WTC11 (cell line): Measurements from ENCODE around the gene PROSER3. TPM values are rescaled to one million over a fixed set of nuclear protein-coding genes. Genes with fewer than 3 reads are reported as not detected.
A peak's percentile ranks its signal among the peaks of the same experiment; 100 is the strongest.

Experiments
- ATAC-seq: fragments of 200-7000 bp; cut with Tn5 transposase; 2 replicates; pipeline ENCODE4 v1.10.0; 2021; ENCODE audit warnings: mild to moderate bottlenecking, moderate library complexity
- CTCF ChIA-PET: fragments of 300-600 bp; sonication (Branson Sonifier 250); formaldehyde crosslinking; loops from one replicate; lab custom pipeline; 2021; ENCODE audit warnings: antibody characterized with exemption; lab: Charles Lee
- POLR2A ChIA-PET: fragments of 350-600 bp; sonication (Branson Sonifier 250); formaldehyde crosslinking; loops from one replicate; lab custom pipeline; 2021; ENCODE audit warnings: antibody characterized with exemption; lab: Charles Lee
- DNase-seq: peaks from one replicate; pipeline ENCODE4 v3.0.0; 2021; ENCODE audit warnings: low spot score
- H3K27ac Mint-ChIP-seq: 2 replicates; pipeline ENCODE4 v1.8.0; 2021; ENCODE audit warnings: mixed read lengths
- H3K27me3 Mint-ChIP-seq: 2 replicates; pipeline ENCODE4 v1.8.0; 2021; ENCODE audit warnings: low read depth, mild to moderate bottlenecking, moderate library complexity, mixed read lengths
- H3K36me3 Mint-ChIP-seq: 2 replicates; pipeline ENCODE4 v1.8.0; 2021; ENCODE audit warnings: mixed read lengths
- H3K4me1 Mint-ChIP-seq: 2 replicates; pipeline ENCODE4 v1.8.0; 2022; ENCODE audit warnings: mixed read lengths
- H3K4me3 Mint-ChIP-seq: 2 replicates; pipeline ENCODE4 v1.8.0; 2021; ENCODE audit warnings: mild to moderate bottlenecking, moderate library complexity, mixed read lengths
- H3K9me3 Mint-ChIP-seq: 2 replicates; pipeline ENCODE4 v1.8.0; 2021; ENCODE audit warnings: mixed read lengths
- CBFB ChIP-seq: sonication (generic); formaldehyde crosslinking; IDR thresholded peaks from 2 replicates; pipeline ENCODE4 v1.8.1; 2022; ENCODE audit warnings: mild to moderate bottlenecking, low read depth, missing genetic modification reagents
- FOXK1 ChIP-seq: sonication (generic); formaldehyde crosslinking; IDR thresholded peaks from 2 replicates; pipeline ENCODE4 v1.8.0; 2022; ENCODE audit warnings: mild to moderate bottlenecking, moderate library complexity, missing genetic modification reagents
- GABPB1 ChIP-seq: sonication (generic); formaldehyde crosslinking; IDR thresholded peaks from 2 replicates; pipeline ENCODE4 v1.8.1; 2023; ENCODE audit warnings: mild to moderate bottlenecking, missing genetic modification reagents
- GRHL2 ChIP-seq: fragments of 250-450 bp; sonication (Bioruptor Pico); IDR thresholded peaks from 2 replicates; pipeline ENCODE4 v1.8.0; 2022; ENCODE audit warnings: mild to moderate bottlenecking, moderate library complexity; ENCODE audit not compliant: insufficient replicate concordance, severe bottlenecking
- GTF2I ChIP-seq: fragments of 250-450 bp; sonication (Bioruptor Pico); conservative IDR thresholded peaks from 2 replicates; pipeline ENCODE4 v1.4.0; 2021; ENCODE audit warnings: mild to moderate bottlenecking
- HMGA2 ChIP-seq: fragments of 250-450 bp; sonication (Bioruptor Pico); IDR thresholded peaks from 2 replicates; pipeline ENCODE4 v1.4.0; 2021; ENCODE audit warnings: mild to moderate bottlenecking, moderate library complexity
- KAT7 ChIP-seq: sonication (generic); formaldehyde crosslinking; IDR thresholded peaks from 2 replicates; pipeline ENCODE4 v1.8.1; 2023; ENCODE audit warnings: missing genetic modification reagents, mild to moderate bottlenecking, borderline replicate concordance
- MXD4 ChIP-seq: fragments of 250-450 bp; sonication (Bioruptor Pico); IDR thresholded peaks from 2 replicates; pipeline ENCODE4 v1.8.0; 2021; ENCODE audit warnings: mild to moderate bottlenecking, moderate library complexity, borderline replicate concordance
- MYBL2 ChIP-seq: sonication (generic); formaldehyde crosslinking; IDR thresholded peaks from 2 replicates; pipeline ENCODE4 v1.8.1; 2023; ENCODE audit warnings: mild to moderate bottlenecking, moderate library complexity, missing genetic modification reagents
- NR3C1 ChIP-seq: sonication (generic); formaldehyde crosslinking; conservative IDR thresholded peaks from 2 replicates; pipeline ENCODE4 v1.8.1; 2023; ENCODE audit warnings: low read depth, mild to moderate bottlenecking, missing genetic modification reagents
- PRRX2 ChIP-seq: fragments of 250-450 bp; sonication (Bioruptor Pico); IDR thresholded peaks from 2 replicates; pipeline ENCODE4 v1.8.0; 2021; ENCODE audit warnings: mild to moderate bottlenecking
- SP1 ChIP-seq: sonication (generic); formaldehyde crosslinking; conservative IDR thresholded peaks from 2 replicates; pipeline ENCODE4 v1.8.1; 2022; ENCODE audit warnings: missing genetic modification reagents
- ZNF219 ChIP-seq: sonication (generic); formaldehyde crosslinking; IDR thresholded peaks from 2 replicates; pipeline ENCODE4 v1.8.0; 2023; ENCODE audit warnings: missing genetic modification reagents, mild to moderate bottlenecking, borderline replicate concordance
- ZNF317 ChIP-seq: sonication (generic); formaldehyde crosslinking; IDR thresholded peaks from 2 replicates; pipeline ENCODE4 v1.8.1; 2023; ENCODE audit warnings: low read depth, mild to moderate bottlenecking, moderate library complexity, missing genetic modification reagents, borderline replicate concordance
- ZNF423 ChIP-seq: fragments of 250-450 bp; sonication (Bioruptor Pico); IDR thresholded peaks from 2 replicates; pipeline ENCODE4 v2.1.2; 2022; ENCODE audit warnings: mild to moderate bottlenecking, moderate library complexity
- total RNA-seq: library from RNA; stranded (reverse); gene quantifications from 3 replicates; pipeline ENCODE4 v1.2.3, GENCODE V29; 2021
- TF ChIP-seq, protein P1 (sequence below): sonication (generic); formaldehyde crosslinking; conservative IDR thresholded peaks from 2 replicates; pipeline ENCODE4 v1.8.1; 2023; ENCODE audit warnings: mild to moderate bottlenecking, low read depth, missing genetic modification reagents, moderate library complexity
- TF ChIP-seq, protein P2 (sequence below): sonication (generic); formaldehyde crosslinking; IDR thresholded peaks from 2 replicates; pipeline ENCODE4 v1.8.1; 2022; ENCODE audit warnings: low read depth, mild to moderate bottlenecking, moderate library complexity, missing genetic modification reagents, borderline replicate concordance
- TF ChIP-seq, protein P3 (sequence below): sonication (generic); formaldehyde crosslinking; IDR thresholded peaks from 2 replicates; pipeline ENCODE4 v1.8.0; 2023; ENCODE audit warnings: missing genetic modification reagents, mild to moderate bottlenecking, borderline replicate concordance

Gene PROSER3
- total RNA-seq, 1 experiment from 2014 or later = 32.9 TPM

DNA sequence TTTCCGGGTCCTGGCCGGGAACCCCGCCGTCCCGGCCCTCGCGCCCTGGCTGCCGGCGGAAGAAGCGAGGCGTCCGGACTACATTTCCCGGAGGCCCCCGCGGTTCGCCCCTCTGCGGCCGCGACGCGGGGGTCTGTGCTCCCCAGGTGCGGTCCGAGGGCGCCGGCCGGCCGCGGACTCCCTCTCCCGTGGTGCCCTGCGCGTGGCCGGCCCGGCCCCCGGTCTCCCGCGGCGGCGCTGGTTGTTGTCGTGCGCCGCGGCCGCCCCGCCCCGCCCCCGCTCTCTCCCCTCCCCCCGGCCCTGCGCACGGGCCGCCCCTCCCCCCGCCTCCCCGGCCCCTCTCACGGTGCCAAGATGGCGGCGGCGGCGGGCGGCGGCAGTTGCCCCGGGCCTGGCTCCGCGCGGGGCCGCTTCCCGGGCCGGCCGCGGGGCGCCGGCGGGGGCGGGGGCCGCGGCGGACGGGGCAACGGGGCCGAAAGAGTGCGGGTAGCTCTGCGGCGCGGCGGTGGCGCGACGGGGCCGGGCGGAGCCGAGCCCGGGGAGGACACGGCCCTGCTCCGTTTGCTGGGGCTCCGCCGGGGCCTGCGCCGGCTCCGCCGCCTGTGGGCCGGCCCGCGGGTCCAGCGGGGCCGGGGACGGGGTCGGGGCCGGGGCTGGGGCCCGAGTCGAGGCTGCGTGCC is 40.2 kb upstream of the PROSER3 start, which contains the start of gene KMT2B:
TSS of gene KMT2B (plus strand) at position 339 of the 680 bp plus-strand sequence. CDS start at position 355, 16 bp downstream.
- H3K27me3 Mint-ChIP-seq = no peaks in the 10 kb centered on the region
- peak within 1 kb of the TSS; percentile 83 for H3K4me3 Mint-ChIP-seq
- H3K36me3 Mint-ChIP-seq = peaks cover 9% of the 10 kb centered on the region
- TF ChIP-seq GABPB1 = no peak; the same call in 1 of the 2 replicates
- TF ChIP-seq, protein P1, sequence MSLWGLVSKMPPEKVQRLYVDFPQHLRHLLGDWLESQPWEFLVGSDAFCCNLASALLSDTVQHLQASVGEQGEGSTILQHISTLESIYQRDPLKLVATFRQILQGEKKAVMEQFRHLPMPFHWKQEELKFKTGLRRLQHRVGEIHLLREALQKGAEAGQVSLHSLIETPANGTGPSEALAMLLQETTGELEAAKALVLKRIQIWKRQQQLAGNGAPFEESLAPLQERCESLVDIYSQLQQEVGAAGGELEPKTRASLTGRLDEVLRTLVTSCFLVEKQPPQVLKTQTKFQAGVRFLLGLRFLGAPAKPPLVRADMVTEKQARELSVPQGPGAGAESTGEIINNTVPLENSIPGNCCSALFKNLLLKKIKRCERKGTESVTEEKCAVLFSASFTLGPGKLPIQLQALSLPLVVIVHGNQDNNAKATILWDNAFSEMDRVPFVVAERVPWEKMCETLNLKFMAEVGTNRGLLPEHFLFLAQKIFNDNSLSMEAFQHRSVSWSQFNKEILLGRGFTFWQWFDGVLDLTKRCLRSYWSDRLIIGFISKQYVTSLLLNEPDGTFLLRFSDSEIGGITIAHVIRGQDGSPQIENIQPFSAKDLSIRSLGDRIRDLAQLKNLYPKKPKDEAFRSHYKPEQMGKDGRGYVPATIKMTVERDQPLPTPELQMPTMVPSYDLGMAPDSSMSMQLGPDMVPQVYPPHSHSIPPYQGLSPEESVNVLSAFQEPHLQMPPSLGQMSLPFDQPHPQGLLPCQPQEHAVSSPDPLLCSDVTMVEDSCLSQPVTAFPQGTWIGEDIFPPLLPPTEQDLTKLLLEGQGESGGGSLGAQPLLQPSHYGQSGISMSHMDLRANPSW (CRISPR knock-in tag) = no peak
- TF ChIP-seq, protein P2, sequence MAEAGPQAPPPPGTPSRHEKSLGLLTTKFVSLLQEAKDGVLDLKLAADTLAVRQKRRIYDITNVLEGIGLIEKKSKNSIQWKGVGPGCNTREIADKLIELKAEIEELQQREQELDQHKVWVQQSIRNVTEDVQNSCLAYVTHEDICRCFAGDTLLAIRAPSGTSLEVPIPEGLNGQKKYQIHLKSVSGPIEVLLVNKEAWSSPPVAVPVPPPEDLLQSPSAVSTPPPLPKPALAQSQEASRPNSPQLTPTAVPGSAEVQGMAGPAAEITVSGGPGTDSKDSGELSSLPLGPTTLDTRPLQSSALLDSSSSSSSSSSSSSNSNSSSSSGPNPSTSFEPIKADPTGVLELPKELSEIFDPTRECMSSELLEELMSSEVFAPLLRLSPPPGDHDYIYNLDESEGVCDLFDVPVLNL (CRISPR knock-in tag) = no peak
- TF ChIP-seq ZNF423 (CRISPR knock-in tag) = peak; percentile 33; the same call in 1 of the 2 replicates
- peak; percentile 71 for TF ChIP-seq SP1 (CRISPR knock-in tag)
- peaks cover 37% of the 10 kb centered on the region for H3K4me1 Mint-ChIP-seq
- ChIA-PET CTCF (interaction anchor here (1.1 to 1.3 kb wide), 3 partner anchors 30 to 102 kb away, joined by 3 to 7 read pairs (median 4); partner anchors contain the start of gene LIN37), POLR2A (interaction anchor here (1.2 to 1.4 kb wide), 2 partner anchors 23 to 28 kb away, joined by 3 to 9 read pairs; partner anchors contain the start of genes PSENEN and U2AF1L4)
- H3K27ac Mint-ChIP-seq = peak within 1 kb of the TSS; percentile 97
- no peaks in the 10 kb centered on the region for H3K9me3 Mint-ChIP-seq
- peak; percentile 97 for DNase-seq
- no peak for ATAC-seq

DNA sequence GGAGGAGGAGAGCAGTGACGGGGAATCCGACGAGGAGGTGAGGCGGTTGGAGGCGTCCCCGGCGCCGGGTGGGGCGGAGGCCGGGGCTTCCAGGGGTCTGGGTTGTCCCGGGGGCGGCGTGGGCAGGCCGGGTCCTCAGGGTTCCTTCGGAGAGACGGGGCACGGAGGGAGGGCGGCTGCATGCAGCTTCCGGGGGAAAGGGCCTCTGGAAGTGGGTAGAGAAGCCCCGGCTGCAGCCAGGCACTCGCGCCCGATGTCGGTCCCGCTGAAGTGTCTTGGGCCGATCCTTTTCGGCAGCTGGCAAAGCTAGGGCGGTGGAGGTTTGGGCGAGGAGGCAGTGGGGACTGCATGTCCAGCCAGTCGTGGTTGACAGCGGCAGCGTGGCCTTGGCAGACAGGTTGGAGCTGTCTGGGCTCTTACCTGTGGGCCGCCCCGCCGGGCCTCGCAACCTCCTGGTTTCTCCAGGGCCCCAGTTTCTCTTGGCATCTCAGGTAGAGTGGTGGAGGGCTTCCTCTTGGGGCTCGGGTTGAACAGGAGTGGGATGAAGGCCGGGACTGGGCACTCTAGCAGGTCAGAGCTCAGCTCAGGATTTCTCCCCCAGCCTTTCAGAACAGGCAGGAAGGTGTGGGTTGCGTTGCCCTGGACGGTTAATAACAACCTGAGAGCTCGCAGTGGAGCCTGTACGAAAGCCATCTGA is 39.5 kb upstream of the PROSER3 start:
- peaks cover 14% of the 10 kb centered on the region for H3K36me3 Mint-ChIP-seq
- ATAC-seq (no peak), DNase-seq (peak; percentile 26)
- CTCF ChIA-PET = interaction anchor here (1.0 to 1.7 kb wide), 5 partner anchors 16 to 102 kb away, joined by 3 to 7 read pairs (median 4); partner anchors contain the start of gene LIN37
- H3K4me3 Mint-ChIP-seq = peak overlapping the region; percentile 79
- H3K27ac Mint-ChIP-seq = no peak overlapping the region
- TF ChIP-seq, protein P3, sequence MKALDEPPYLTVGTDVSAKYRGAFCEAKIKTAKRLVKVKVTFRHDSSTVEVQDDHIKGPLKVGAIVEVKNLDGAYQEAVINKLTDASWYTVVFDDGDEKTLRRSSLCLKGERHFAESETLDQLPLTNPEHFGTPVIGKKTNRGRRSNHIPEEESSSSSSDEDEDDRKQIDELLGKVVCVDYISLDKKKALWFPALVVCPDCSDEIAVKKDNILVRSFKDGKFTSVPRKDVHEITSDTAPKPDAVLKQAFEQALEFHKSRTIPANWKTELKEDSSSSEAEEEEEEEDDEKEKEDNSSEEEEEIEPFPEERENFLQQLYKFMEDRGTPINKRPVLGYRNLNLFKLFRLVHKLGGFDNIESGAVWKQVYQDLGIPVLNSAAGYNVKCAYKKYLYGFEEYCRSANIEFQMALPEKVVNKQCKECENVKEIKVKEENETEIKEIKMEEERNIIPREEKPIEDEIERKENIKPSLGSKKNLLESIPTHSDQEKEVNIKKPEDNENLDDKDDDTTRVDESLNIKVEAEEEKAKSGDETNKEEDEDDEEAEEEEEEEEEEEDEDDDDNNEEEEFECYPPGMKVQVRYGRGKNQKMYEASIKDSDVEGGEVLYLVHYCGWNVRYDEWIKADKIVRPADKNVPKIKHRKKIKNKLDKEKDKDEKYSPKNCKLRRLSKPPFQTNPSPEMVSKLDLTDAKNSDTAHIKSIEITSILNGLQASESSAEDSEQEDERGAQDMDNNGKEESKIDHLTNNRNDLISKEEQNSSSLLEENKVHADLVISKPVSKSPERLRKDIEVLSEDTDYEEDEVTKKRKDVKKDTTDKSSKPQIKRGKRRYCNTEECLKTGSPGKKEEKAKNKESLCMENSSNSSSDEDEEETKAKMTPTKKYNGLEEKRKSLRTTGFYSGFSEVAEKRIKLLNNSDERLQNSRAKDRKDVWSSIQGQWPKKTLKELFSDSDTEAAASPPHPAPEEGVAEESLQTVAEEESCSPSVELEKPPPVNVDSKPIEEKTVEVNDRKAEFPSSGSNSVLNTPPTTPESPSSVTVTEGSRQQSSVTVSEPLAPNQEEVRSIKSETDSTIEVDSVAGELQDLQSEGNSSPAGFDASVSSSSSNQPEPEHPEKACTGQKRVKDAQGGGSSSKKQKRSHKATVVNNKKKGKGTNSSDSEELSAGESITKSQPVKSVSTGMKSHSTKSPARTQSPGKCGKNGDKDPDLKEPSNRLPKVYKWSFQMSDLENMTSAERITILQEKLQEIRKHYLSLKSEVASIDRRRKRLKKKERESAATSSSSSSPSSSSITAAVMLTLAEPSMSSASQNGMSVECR (CRISPR knock-in tag) = 0 out of 2 replicates have a peak, but pooled peaks have one; percentile 25
- TF ChIP-seq MYBL2 (CRISPR knock-in tag) = no peak
- H3K4me1 Mint-ChIP-seq = peaks cover 32% of the 10 kb centered on the region
- POLR2A ChIA-PET = interaction anchor here (0.5 to 1.4 kb wide), 3 partner anchors 22 to 450 kb away, joined by 3 to 9 read pairs (median 3); partner anchors contain the start of genes PSENEN and U2AF1L4
- H3K27me3 Mint-ChIP-seq = no peaks in the 10 kb centered on the region
- no peaks in the 10 kb centered on the region for H3K9me3 Mint-ChIP-seq

DNA sequence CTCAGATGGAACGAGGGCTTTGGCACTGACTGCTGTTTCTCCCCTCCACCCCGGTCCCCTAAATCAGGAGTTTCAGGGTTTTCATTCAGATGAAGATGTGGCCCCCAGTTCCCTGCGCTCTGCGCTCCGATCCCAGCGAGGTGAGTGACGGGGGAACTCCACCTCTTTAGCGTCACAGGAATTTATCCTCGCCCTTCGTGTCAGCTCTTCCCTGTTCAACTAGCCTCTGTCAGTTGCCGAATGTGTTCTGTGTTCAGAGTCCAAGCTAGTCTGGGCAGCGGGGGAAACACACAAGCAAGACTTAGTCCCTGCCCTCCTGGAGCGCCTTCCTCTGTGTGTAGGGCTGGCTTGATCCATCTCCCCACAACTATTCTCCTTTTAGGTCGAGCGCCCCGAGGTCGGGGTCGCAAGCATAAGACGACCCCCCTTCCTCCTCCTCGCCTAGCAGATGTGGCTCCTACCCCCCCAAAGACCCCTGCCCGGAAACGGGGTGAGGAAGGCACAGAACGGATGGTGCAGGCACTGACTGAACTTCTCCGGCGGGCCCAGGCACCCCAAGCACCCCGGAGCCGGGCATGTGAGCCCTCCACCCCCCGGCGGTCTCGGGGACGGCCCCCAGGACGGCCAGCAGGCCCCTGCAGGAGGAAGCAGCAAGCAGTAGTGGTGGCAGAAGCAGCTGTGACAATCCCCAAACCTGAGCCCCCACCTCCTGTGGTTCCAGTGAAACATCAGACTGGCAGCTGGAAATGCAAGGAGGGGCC is 38.4 kb upstream of the PROSER3 start:
- TF ChIP-seq NR3C1 (no peak), KAT7 (CRISPR knock-in tag) (no peak), HMGA2 (CRISPR knock-in tag) (no peak), GTF2I (no peak), ZNF317 (CRISPR knock-in tag) (no peak), MXD4 (CRISPR knock-in tag) (no peak), ZNF219 (CRISPR knock-in tag) (no peak), CBFB (no peak), PRRX2 (CRISPR knock-in tag) (no peak), FOXK1 (CRISPR knock-in tag) (no peak), GRHL2 (CRISPR knock-in tag) (no peak)
- H3K36me3 Mint-ChIP-seq = peaks cover 23% of the 10 kb centered on the region
- H3K9me3 Mint-ChIP-seq = no peaks in the 10 kb centered on the region
- H3K27ac Mint-ChIP-seq = peak overlapping the region; percentile 85
- DNase-seq (no peak), ATAC-seq (no peak)
- CTCF ChIA-PET = interaction anchor here (1.0 to 1.7 kb wide), 4 partner anchors 17 to 101 kb away, joined by 3 to 7 read pairs (median 4); no protein-coding TSS in a partner anchor
- no peaks in the 10 kb centered on the region for H3K27me3 Mint-ChIP-seq
- POLR2A ChIA-PET = no interaction called here
- peaks cover 21% of the 10 kb centered on the region for H3K4me1 Mint-ChIP-seq
- H3K4me3 Mint-ChIP-seq = peak overlapping the region; percentile 79
